K562 treated with DMSO at 1 percent for 24 hours (cell line): Measurements from ENCODE around the gene OR13C4. TPM values are rescaled to one million over a fixed set of nuclear protein-coding genes. Genes with fewer than 3 reads are reported as not detected.

Experiments
- total RNA-seq: library from RNA; unstranded; fragments of 300-600 nt; gene quantifications from 2 replicates; pipeline ENCODE4 v1.2.3, GENCODE V29; 2022; ENCODE audit warnings: low read depth; ENCODE audit not compliant: insufficient read depth

OR13C4 gene
- not detected in 2 replicates for total RNA-seq

DNA sequence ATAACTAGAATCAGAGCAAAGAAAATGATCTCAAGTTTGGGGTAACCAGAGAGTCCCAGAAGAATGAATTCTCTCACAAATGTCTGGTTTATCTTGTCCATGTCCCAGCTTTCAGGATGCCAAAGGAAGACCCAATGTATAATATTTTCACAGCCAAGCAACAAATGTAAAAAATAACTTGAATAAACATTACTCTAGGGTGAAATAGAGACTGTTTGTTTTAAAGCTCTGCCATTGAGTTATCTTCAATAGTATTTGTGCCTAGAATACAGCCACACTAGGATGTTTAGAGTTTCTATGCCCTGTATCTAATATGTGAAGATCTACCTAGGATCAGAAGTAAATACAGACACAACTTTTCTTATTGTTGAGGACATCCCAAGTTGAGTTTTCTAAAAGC is at the start of gene OR13C4:
OR13C4 (minus strand) TSS at position 101 of the 400 bp plus-strand sequence; CDS start at position 101, 0 bp downstream.

DNA sequence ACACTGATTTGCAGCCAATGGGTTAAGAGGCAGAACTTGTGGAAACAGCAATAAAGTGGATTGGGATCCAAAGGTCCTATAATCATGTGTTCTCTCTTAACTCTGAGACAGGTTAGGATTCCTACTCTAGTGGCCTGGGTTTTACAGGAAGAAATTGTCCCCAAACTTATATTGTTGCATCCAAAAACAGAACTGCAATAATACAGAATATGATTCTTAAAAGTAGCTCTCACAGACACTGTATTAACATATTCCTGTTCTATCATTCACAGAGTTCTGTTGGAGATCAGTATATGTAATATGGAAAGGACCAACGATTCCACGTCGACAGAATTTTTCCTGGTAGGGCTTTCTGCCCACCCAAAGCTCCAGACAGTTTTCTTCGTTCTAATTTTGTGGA is 41.9 kb upstream of the OR13C4 start, which contains the start of gene OR13C8:
OR13C8 (plus strand) TSS at position 301 of the 400 bp plus-strand sequence; CDS start at position 301, 0 bp downstream.

DNA sequence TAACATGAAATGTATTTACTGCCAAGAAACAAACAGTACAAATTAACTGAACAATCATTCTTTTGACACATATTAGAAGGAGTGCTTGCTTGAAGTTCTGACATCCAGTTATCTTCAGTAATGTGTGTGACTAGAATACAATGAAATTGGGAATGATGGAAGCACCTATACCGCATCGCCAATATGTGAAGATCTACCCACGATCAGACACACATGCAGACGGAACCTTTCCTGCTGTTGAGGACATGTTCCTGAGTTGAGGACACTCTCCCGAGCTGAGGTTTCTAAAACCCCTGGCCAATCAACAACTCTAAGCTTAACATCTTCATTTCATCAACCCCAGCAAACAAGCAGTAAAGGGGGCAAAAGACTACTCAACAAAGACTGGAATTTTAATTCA is 9.7 kb upstream of the OR13C4 start, which contains the start of gene OR13C3:
OR13C3 (minus strand) TSS at position 101 of the 400 bp plus-strand sequence. CDS start 133 bp downstream, outside the sequence.

DNA sequence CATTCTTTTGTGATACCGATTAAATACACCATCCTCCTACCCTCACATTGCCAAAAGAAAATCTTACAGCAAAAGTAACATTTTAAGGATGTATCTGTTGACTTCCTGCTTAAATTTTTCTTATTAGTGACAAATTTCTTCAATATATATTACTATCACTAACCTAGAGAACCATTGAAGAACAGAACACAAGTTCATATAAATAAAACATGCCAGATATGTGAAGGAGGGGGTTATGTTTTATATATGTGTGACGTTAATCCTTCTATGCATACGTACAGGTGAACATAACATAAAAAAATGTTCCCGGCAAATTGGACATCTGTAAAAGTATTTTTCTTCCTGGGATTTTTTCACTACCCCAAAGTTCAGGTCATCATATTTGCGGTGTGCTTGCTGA is 23.0 kb downstream of the OR13C4 start, which contains the start of gene OR13F1:
OR13F1 (plus strand) TSS at position 301 of the 400 bp plus-strand sequence; CDS start at position 301, 0 bp downstream.

Other genes with a start within 250 kb of the OR13C4 start
- not detected in 2 replicates for gene OR13F1, start 22.9 kb downstream of the OR13C4 start, total RNA-seq
- gene OR13C3, start 9.6 kb upstream of the OR13C4 start, total RNA-seq, result not detected in 2 replicates
- gene OR13C8, start 42.0 kb upstream of the OR13C4 start, total RNA-seq, result not detected in 2 replicates
- not detected in 2 replicates for gene OR13C5, start 72.2 kb upstream of the OR13C4 start, total RNA-seq
- not detected in 2 replicates for gene OR13C2, start 78.4 kb upstream of the OR13C4 start, total RNA-seq
- gene OR13C9, start 91.0 kb upstream of the OR13C4 start, total RNA-seq, result not detected in 2 replicates
- gene OR13D1, start 167.3 kb upstream of the OR13C4 start, total RNA-seq, result not detected in 2 replicates
- 18.1 and 21.8 TPM in 2 replicates for gene NIPSNAP3A, start 220.5 kb upstream of the OR13C4 start, total RNA-seq
- 1.4 and 3.5 TPM in 2 replicates for gene NIPSNAP3B, start 236.9 kb upstream of the OR13C4 start, total RNA-seq